ENCODE results near the gene CHCHD3. TPM values are rescaled to one million over a fixed set of nuclear protein-coding genes. Genes with fewer than 3 reads are reported as not detected.

The CHCHD3 gene
- total RNA-seq, 1 donor from 2014 or later, result 142 TPM

GRCh38 chr7:132745510-132745909, 336.4 kb downstream of the CHCHD3 start:
- H3K9me3 ChIP-seq (ENCODE audit: low read depth), result peaks cover 10% of the 10 kb centered on the region
- H3K36me3 ChIP-seq, result no peaks in the 10 kb centered on the region
- no peaks in the 10 kb centered on the region for H3K27me3 Mint-ChIP-seq (ENCODE audit: insufficient read depth, low read depth)
- H3K4me1 ChIP-seq, result peaks cover 4% of the 10 kb centered on the region
- no peak overlapping the region for H3K4me3 Mint-ChIP-seq
- no peaks in the 10 kb centered on the region for H3K27me3 ChIP-seq
- H3K79me2 ChIP-seq (ENCODE audit: low read depth), result no peaks in the 10 kb centered on the region
- H2AFZ ChIP-seq (replicated peaks), result no peak overlapping the region
- no peaks in the 10 kb centered on the region for H3K36me3 Mint-ChIP-seq
- H3K4me3 ChIP-seq, result no peak overlapping the region
- no peak overlapping the region for H3K27ac Mint-ChIP-seq
- no peak for DNase-seq (ENCODE audit: low spot score)
- no peaks in the 10 kb centered on the region for H3F3A ChIP-seq (ENCODE audit: low read depth)
- no peak overlapping the region for H3K27ac ChIP-seq
- TF ChIP-seq EZH2 (IDR thresholded peaks at IDR 0.05), result no peak
- TF ChIP-seq, protein P1, sequence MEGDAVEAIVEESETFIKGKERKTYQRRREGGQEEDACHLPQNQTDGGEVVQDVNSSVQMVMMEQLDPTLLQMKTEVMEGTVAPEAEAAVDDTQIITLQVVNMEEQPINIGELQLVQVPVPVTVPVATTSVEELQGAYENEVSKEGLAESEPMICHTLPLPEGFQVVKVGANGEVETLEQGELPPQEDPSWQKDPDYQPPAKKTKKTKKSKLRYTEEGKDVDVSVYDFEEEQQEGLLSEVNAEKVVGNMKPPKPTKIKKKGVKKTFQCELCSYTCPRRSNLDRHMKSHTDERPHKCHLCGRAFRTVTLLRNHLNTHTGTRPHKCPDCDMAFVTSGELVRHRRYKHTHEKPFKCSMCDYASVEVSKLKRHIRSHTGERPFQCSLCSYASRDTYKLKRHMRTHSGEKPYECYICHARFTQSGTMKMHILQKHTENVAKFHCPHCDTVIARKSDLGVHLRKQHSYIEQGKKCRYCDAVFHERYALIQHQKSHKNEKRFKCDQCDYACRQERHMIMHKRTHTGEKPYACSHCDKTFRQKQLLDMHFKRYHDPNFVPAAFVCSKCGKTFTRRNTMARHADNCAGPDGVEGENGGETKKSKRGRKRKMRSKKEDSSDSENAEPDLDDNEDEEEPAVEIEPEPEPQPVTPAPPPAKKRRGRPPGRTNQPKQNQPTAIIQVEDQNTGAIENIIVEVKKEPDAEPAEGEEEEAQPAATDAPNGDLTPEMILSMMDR (IDR thresholded peaks at IDR 0.05), result no peak
- no peak for TF ChIP-seq EZH2phosphoT487 (IDR thresholded peaks at IDR 0.05)
- no peak overlapping the region for H3K9ac ChIP-seq
- no peak overlapping the region for H3K4me2 ChIP-seq
- H4K20me1 ChIP-seq (ENCODE audit: low read depth), result no peaks in the 10 kb centered on the region
- peaks cover 8% of the 10 kb centered on the region for H3K4me1 Mint-ChIP-seq
- H3K9me3 Mint-ChIP-seq, result peaks cover 20% of the 10 kb centered on the region

DNA sequence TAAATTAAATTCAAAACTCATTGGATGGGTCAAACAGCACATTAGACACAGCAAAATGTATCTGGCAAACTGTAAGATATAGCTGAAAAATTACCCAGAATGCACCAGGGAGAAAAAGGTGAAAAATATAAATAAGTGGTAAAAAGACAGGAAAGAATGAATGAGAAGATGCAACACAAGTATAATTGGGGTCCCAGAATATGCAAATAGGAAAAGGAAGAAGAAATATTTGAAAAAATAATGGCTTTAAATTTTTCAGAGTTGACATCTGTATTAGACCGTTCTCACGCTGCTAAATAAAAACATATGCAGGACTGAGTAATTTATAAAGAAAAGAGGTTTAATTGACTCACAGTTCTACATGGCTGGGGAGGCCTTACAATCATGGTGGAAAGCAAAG, 337.9 kb downstream of the CHCHD3 start:
- no peaks in the 10 kb centered on the region for H3K36me3 ChIP-seq
- H3F3A ChIP-seq (ENCODE audit: low read depth), result no peaks in the 10 kb centered on the region
- no peaks in the 10 kb centered on the region for H3K79me2 ChIP-seq (ENCODE audit: low read depth)
- no peaks in the 10 kb centered on the region for H3K27me3 Mint-ChIP-seq (ENCODE audit: insufficient read depth, low read depth)
- H3K4me3 ChIP-seq, result no peak overlapping the region
- no peak overlapping the region for H3K4me2 ChIP-seq
- H3K27ac ChIP-seq, result no peak overlapping the region
- H3K27me3 ChIP-seq, result no peaks in the 10 kb centered on the region
- no peak overlapping the region for H3K27ac Mint-ChIP-seq
- DNase-seq (ENCODE audit: low spot score), result no peak
- TF ChIP-seq, protein P1 (IDR thresholded peaks at IDR 0.05), result no peak
- TF ChIP-seq EZH2 (IDR thresholded peaks at IDR 0.05), result no peak
- TF ChIP-seq EZH2phosphoT487 (IDR thresholded peaks at IDR 0.05), result no peak
- H3K9me3 ChIP-seq (ENCODE audit: low read depth), result peaks cover 10% of the 10 kb centered on the region
- H3K4me1 ChIP-seq, result no peaks in the 10 kb centered on the region
- no peaks in the 10 kb centered on the region for H3K4me1 Mint-ChIP-seq
- no peaks in the 10 kb centered on the region for H3K36me3 Mint-ChIP-seq
- no peak overlapping the region for H2AFZ ChIP-seq (replicated peaks)
- H4K20me1 ChIP-seq (ENCODE audit: low read depth), result no peaks in the 10 kb centered on the region
- no peak overlapping the region for H3K4me3 Mint-ChIP-seq
- peaks cover 20% of the 10 kb centered on the region for H3K9me3 Mint-ChIP-seq
- no peak overlapping the region for H3K9ac ChIP-seq

DNA sequence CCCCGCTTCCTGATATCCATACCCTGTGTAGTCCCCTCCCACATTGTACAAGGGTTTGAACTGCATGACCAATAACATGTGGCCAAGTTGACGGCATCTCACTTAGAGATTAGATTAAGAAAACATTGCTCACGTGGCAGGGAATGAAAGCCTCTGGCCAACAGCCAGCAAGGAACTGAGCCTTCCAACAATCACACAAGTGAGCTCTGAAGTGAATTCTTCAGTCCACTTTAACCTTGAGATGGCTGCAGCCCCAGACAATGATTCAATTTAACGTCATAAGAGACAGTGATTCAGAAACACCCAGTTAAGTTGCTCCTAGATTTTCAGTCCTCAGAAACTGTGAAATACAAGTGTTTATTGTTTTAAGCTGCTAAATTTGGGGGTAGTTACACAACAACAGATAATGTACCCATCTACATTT, 339.7 kb downstream of the CHCHD3 start:
- TF ChIP-seq, protein P1 (IDR thresholded peaks at IDR 0.05), result no peak
- no peak for TF ChIP-seq EZH2phosphoT487 (IDR thresholded peaks at IDR 0.05)
- no peak for TF ChIP-seq EZH2 (IDR thresholded peaks at IDR 0.05)
- Histone ChIP-seq H2AFZ (replicated peaks) (no peak overlapping the region), H3K4me3 (no peak overlapping the region), H3K4me2 (no peak overlapping the region), H3K9ac (no peak overlapping the region), H3F3A (ENCODE audit: low read depth) (no peaks in the 10 kb centered on the region), H3K36me3 (no peaks in the 10 kb centered on the region), H3K4me1 (no peaks in the 10 kb centered on the region), H3K79me2 (ENCODE audit: low read depth) (no peaks in the 10 kb centered on the region), H4K20me1 (ENCODE audit: low read depth) (no peaks in the 10 kb centered on the region), H3K27ac (no peak overlapping the region), H3K9me3 (ENCODE audit: low read depth) (peaks cover 10% of the 10 kb centered on the region), H3K27me3 (no peaks in the 10 kb centered on the region)
- Mint-ChIP-seq H3K4me1 (no peaks in the 10 kb centered on the region), H3K9me3 (peaks cover 16% of the 10 kb centered on the region), H3K27me3 (ENCODE audit: insufficient read depth, low read depth) (no peaks in the 10 kb centered on the region), H3K4me3 (no peak overlapping the region), H3K27ac (no peak overlapping the region), H3K36me3 (no peaks in the 10 kb centered on the region)
- DNase-seq (ENCODE audit: low spot score), result no peak
